ENCODE measurements around the gene MED17.

MED17 gene

DNA sequence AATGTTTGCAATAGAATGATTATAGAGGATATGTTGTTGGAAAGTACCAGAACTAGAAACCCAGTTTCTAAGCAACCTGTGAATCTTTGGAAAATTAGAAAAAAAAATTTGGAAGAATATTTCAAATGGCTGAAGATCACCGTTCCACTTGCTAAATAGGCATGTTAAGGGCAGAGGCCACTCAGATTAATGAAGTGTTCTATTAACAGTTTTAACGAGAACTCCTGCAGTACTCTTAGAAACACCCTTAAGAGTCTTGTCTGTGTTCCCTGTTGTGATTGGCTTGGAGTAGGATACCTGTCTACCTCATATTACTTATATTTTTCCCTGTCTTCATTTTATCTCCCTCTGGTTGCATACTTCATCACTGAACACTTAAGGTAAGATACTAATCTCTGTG, 38.0 kb upstream of the MED17 start:
- H2AFZ ChIP-seq (ENCODE audit: low read depth, low read length, severe bottlenecking), result no peak overlapping the region
- peaks cover 25% of the 10 kb centered on the region for H3K79me2 ChIP-seq (ENCODE audit: insufficient read depth, low read length)
- no peaks in the 10 kb centered on the region for H3K27me3 ChIP-seq (ENCODE audit: low read length)
- no peaks in the 10 kb centered on the region for H3K9me2 ChIP-seq (replicated peaks; ENCODE audit: insufficient read depth, low read length)
- no peak overlapping the region for H3K9ac ChIP-seq (ENCODE audit: low read length)
- no peaks in the 10 kb centered on the region for H4K20me1 ChIP-seq (ENCODE audit: low read depth, low read length)
- no peak overlapping the region for H3K4me3 ChIP-seq (ENCODE audit: insufficient read depth, low read length, poor library complexity, severe bottlenecking)
- H3K4me2 ChIP-seq (ENCODE audit: low read depth, low read length, poor library complexity, severe bottlenecking), result no peak overlapping the region
- H3K27ac ChIP-seq (ENCODE audit: low read depth, low read length), result no peak overlapping the region
- H3K9me3 ChIP-seq (ENCODE audit: insufficient read depth, low read length), result no peaks in the 10 kb centered on the region
- no peaks in the 10 kb centered on the region for H3F3A ChIP-seq (ENCODE audit: insufficient read depth)
- H3K36me3 ChIP-seq (ENCODE audit: low read length), result peaks cover 4% of the 10 kb centered on the region; the same call in 1 of the 2 replicates
- TF ChIP-seq, protein P1, sequence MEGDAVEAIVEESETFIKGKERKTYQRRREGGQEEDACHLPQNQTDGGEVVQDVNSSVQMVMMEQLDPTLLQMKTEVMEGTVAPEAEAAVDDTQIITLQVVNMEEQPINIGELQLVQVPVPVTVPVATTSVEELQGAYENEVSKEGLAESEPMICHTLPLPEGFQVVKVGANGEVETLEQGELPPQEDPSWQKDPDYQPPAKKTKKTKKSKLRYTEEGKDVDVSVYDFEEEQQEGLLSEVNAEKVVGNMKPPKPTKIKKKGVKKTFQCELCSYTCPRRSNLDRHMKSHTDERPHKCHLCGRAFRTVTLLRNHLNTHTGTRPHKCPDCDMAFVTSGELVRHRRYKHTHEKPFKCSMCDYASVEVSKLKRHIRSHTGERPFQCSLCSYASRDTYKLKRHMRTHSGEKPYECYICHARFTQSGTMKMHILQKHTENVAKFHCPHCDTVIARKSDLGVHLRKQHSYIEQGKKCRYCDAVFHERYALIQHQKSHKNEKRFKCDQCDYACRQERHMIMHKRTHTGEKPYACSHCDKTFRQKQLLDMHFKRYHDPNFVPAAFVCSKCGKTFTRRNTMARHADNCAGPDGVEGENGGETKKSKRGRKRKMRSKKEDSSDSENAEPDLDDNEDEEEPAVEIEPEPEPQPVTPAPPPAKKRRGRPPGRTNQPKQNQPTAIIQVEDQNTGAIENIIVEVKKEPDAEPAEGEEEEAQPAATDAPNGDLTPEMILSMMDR (IDR thresholded peaks at IDR 0.05; ENCODE audit: insufficient read depth, low read length, poor library complexity, severe bottlenecking), result no peak
- TF ChIP-seq EZH2phosphoT487 (conservative IDR thresholded peaks at IDR 0.05; ENCODE audit: low read length), result no peak

DNA sequence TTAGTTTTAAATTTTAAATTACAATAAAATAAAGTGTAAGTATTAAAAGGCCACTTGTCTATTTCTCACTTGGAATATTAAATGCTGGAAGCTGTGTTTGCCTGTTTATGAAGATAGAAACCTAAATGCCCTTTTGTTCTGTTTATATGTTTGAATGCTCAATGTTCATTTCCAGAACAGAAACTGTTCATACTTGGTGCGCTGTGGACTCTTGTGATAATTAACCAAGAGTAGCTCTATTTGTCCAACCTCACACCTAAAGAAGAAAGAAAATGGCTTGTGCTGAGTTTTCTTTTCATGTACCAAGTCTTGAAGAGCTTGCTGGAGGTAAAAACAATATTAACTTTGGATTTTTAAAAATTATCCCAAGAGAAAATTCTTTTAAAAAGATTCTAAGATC, 37.0 kb upstream of the MED17 start:
- Histone ChIP-seq H4K20me1 (ENCODE audit: low read depth, low read length) (no peaks in the 10 kb centered on the region), H3F3A (ENCODE audit: insufficient read depth) (no peaks in the 10 kb centered on the region), H3K79me2 (ENCODE audit: insufficient read depth, low read length) (peaks cover 16% of the 10 kb centered on the region; the same call in 1 of the 2 replicates), H2AFZ (ENCODE audit: low read depth, low read length, severe bottlenecking) (no peak overlapping the region), H3K36me3 (ENCODE audit: low read length) (peaks cover 4% of the 10 kb centered on the region; the same call in 1 of the 2 replicates), H3K27ac (ENCODE audit: low read depth, low read length) (no peak overlapping the region), H3K4me2 (ENCODE audit: low read depth, low read length, poor library complexity, severe bottlenecking) (no peak overlapping the region), H3K4me3 (ENCODE audit: insufficient read depth, low read length, poor library complexity, severe bottlenecking) (no peak overlapping the region), H3K9me3 (ENCODE audit: insufficient read depth, low read length) (no peaks in the 10 kb centered on the region), H3K9me2 (replicated peaks; ENCODE audit: insufficient read depth, low read length) (no peaks in the 10 kb centered on the region), H3K27me3 (ENCODE audit: low read length) (no peaks in the 10 kb centered on the region), H3K9ac (ENCODE audit: low read length) (no peak overlapping the region)
- TF ChIP-seq, protein P1 (IDR thresholded peaks at IDR 0.05; ENCODE audit: insufficient read depth, low read length, poor library complexity, severe bottlenecking), result no peak
- no peak for TF ChIP-seq EZH2phosphoT487 (conservative IDR thresholded peaks at IDR 0.05; ENCODE audit: low read length)

DNA sequence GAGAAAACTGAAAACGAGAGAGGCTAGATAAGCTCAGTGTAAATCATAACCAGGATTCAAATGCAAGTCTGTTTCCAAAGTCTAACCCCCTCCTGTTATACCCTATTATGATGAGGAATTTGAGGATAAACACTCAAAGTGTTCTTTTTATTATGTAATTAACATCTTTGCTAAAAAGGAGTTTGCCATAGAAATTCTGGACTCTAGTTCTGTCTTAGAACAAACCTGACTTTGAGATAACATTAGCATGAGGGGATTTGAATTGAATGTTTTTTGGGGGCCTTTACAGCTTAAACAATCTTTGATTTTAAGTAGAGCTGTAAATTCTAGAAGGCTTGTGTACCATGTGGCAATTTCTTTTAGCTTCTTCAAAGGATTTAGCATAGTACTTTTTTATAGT, 33.1 kb upstream of the MED17 start:
- H3K4me2 ChIP-seq (ENCODE audit: low read depth, low read length, poor library complexity, severe bottlenecking), result no peak overlapping the region
- no peak overlapping the region for H3K27ac ChIP-seq (ENCODE audit: low read depth, low read length)
- no peaks in the 10 kb centered on the region for H3K9me2 ChIP-seq (replicated peaks; ENCODE audit: insufficient read depth, low read length)
- no peak overlapping the region for H3K4me3 ChIP-seq (ENCODE audit: insufficient read depth, low read length, poor library complexity, severe bottlenecking)
- H3K79me2 ChIP-seq (ENCODE audit: insufficient read depth, low read length), result no peaks in the 10 kb centered on the region
- H3K27me3 ChIP-seq (ENCODE audit: low read length), result no peaks in the 10 kb centered on the region
- H3K36me3 ChIP-seq (ENCODE audit: low read length), result peaks cover 8% of the 10 kb centered on the region; the same call in 1 of the 2 replicates
- no peaks in the 10 kb centered on the region for H4K20me1 ChIP-seq (ENCODE audit: low read depth, low read length)
- no peaks in the 10 kb centered on the region for H3F3A ChIP-seq (ENCODE audit: insufficient read depth)
- no peak for TF ChIP-seq EZH2phosphoT487 (conservative IDR thresholded peaks at IDR 0.05; ENCODE audit: low read length)
- TF ChIP-seq, protein P1 (IDR thresholded peaks at IDR 0.05; ENCODE audit: insufficient read depth, low read length, poor library complexity, severe bottlenecking), result no peak
- no peak overlapping the region for H3K9ac ChIP-seq (ENCODE audit: low read length)
- no peaks in the 10 kb centered on the region for H3K9me3 ChIP-seq (ENCODE audit: insufficient read depth, low read length)
- no peak overlapping the region for H2AFZ ChIP-seq (ENCODE audit: low read depth, low read length, severe bottlenecking)

Data from SU-DHL-6 (cell line).